Measurements from ENCODE around the gene SLC15A3. TPM values are rescaled to one million over a fixed set of nuclear protein-coding genes. Genes with fewer than 3 reads are reported as not detected.

SLC15A3 gene
- total RNA-seq, 2 experiments from 2014 or later: 12.6 to 41.4 TPM

GRCh38 chr11:60924906-60925853, 26.8 kb downstream of the SLC15A3 start:
- Histone ChIP-seq H3K4me1 (ENCODE audit: insufficient read depth, low read length, poor library complexity, severe bottlenecking) (peaks cover 28% of the 10 kb centered on the region), H3K9me3 (ENCODE audit: low read length) (no peaks in the 10 kb centered on the region), H3K9me2 (ENCODE audit: insufficient read depth, low read length) (no peaks in the 10 kb centered on the region), H3K4me3 (ENCODE audit: low read depth, low read length, poor library complexity, severe bottlenecking) (peak overlapping the region; percentile 70), H3K4me2 (ENCODE audit: low read length) (peak overlapping the region; percentile 56), H3K36me3 (ENCODE audit: insufficient read depth, low read length) (peaks cover 36% of the 10 kb centered on the region), H3K79me2 (ENCODE audit: insufficient read depth, low read depth, low read length) (no peaks in the 10 kb centered on the region), H3K27ac (ENCODE audit: low read depth, low read length, poor library complexity, severe bottlenecking) (no peak overlapping the region), H4K20me1 (ENCODE audit: insufficient read depth, low read length) (no peaks in the 10 kb centered on the region), H2AFZ (ENCODE audit: low read length) (no peak overlapping the region)
- BruUV-seq (replicated peaks): no TSS peak
- POLR2A ChIA-PET: interaction anchor here (0.5 kb wide), 1 partner anchor 37 kb away, joined by 3 read pairs; no protein-coding TSS in a partner anchor
- TF ChIP-seq EZH2phosphoT487 (IDR thresholded peaks at IDR 0.05; ENCODE audit: borderline replicate concordance, low read depth, low read length) (no peak), CTCF (conservative IDR thresholded peaks at IDR 0.05; ENCODE audit: low read length) (no peak)
- no peak for DNase-seq (ENCODE audit: low spot score)
- intact Hi-C loops (cut with micrococcal nuclease; ENCODE audit: unreplicated experiment): loop anchor here (1.0 kb wide), 1 partner anchor 10 kb away; no protein-coding TSS in a partner anchor
- CTCF ChIA-PET (ENCODE audit: unreplicated experiment): no interaction called here

- Histone ChIP-seq H3K36me3 (ENCODE audit: insufficient read depth, low read length) (peaks cover 44% of the 10 kb centered on the region), H3K4me1 (ENCODE audit: insufficient read depth, low read length, poor library complexity, severe bottlenecking) (peaks cover 31% of the 10 kb centered on the region), H3K4me2 (ENCODE audit: low read length) (peak within 1 kb of the TSS; percentile 56), H3K27ac (ENCODE audit: low read depth, low read length, poor library complexity, severe bottlenecking) (no peak within 1 kb of the TSS), H3K9me3 (ENCODE audit: low read length) (no peaks in the 10 kb centered on the region), H2AFZ (ENCODE audit: low read length) (peak within 1 kb of the TSS; percentile 53; the same call in 1 of the 2 replicates), H3K79me2 (ENCODE audit: insufficient read depth, low read depth, low read length) (peaks cover 5% of the 10 kb centered on the region; the same call in 1 of the 2 replicates), H3K9me2 (ENCODE audit: insufficient read depth, low read length) (no peaks in the 10 kb centered on the region), H3K4me3 (ENCODE audit: low read depth, low read length, poor library complexity, severe bottlenecking) (peak within 1 kb of the TSS; percentile 70), H4K20me1 (ENCODE audit: insufficient read depth, low read length) (no peaks in the 10 kb centered on the region)
- intact Hi-C loops (cut with micrococcal nuclease; ENCODE audit: unreplicated experiment): no loop called here
- CTCF ChIA-PET (ENCODE audit: unreplicated experiment): interaction anchor here (0.6 kb wide), 1 partner anchor 25 kb away, joined by 5 read pairs; no protein-coding TSS in a partner anchor
- DNase-seq (ENCODE audit: low spot score): peak; percentile 35
- POLR2A ChIA-PET: interaction anchor here (0.6 to 1.8 kb wide), 3 partner anchors 9 to 262 kb away, joined by 3 to 8 read pairs (median 3); no protein-coding TSS in a partner anchor
- no TSS peak for BruUV-seq (replicated peaks)
- TF ChIP-seq CTCF (conservative IDR thresholded peaks at IDR 0.05; ENCODE audit: low read length) (no peak), EZH2phosphoT487 (IDR thresholded peaks at IDR 0.05; ENCODE audit: borderline replicate concordance, low read depth, low read length) (no peak)
These were observed 27.7 kb downstream of the SLC15A3 start, which contains the start of gene TMEM132A for GRCh38 chr11:60924110-60924905. TSS of gene TMEM132A (plus strand) at chr11:60924460. CDS start at chr11:60924634, 174 bp downstream.

Measured in OCI-LY7 (cell line).